Measurements from ENCODE around the gene MRPL18.

Gene MRPL18

DNA sequence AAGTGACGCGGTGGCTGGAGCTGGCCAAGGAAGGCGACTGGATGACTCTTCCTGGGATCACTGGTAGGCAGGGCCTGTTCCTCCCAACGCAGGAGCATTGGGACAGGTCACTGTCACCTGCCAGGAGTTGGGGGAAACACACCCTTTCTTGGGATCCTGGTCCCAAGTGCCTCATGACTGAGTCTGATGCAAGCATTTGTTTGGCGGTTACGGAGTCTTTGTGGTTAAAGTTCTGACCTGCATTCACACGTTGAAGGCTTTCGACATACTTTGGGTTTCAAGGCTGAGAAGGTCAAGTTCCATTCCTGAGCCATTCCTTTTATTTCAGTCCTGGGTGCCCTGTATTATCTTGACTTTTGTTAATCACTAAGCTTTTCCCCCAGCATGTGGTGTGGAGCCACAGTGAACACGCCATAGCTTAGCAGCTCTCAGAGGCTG lies 15.8 kb downstream of the MRPL18 start:
- Histone ChIP-seq H4K20me1 (ENCODE audit: insufficient read depth, low read length) (no peaks in the 10 kb centered on the region), H3K9me3 (replicated peaks; ENCODE audit: insufficient read depth, low read length) (no peaks in the 10 kb centered on the region), H3F3A (ENCODE audit: insufficient read depth, low read length) (no peaks in the 10 kb centered on the region), H3K9ac (ENCODE audit: low read length) (no peak overlapping the region), H3K4me1 (ENCODE audit: low read length) (peaks cover 11% of the 10 kb centered on the region), H3K9me2 (replicated peaks; ENCODE audit: insufficient read depth, low read length) (no peaks in the 10 kb centered on the region), H3K36me3 (replicated peaks; ENCODE audit: insufficient read depth, low read length) (no peaks in the 10 kb centered on the region), H3K4me2 (ENCODE audit: low read depth, low read length) (no peak overlapping the region), H3K27ac (ENCODE audit: low read length) (no peak overlapping the region), H2AFZ (ENCODE audit: low read length) (no peak overlapping the region), H3K27me3 (replicated peaks; ENCODE audit: insufficient read depth, low read length) (no peaks in the 10 kb centered on the region), H3K4me3 (ENCODE audit: low read length) (no peak overlapping the region), H3K79me2 (ENCODE audit: low read length) (no peaks in the 10 kb centered on the region)
- no peak for DNase-seq
- TF ChIP-seq EZH2 (optimal IDR thresholded peaks at IDR 0.05; ENCODE audit: low read depth, low read length) (no peak), EZH2phosphoT487 (IDR thresholded peaks at IDR 0.05; ENCODE audit: low read length) (no peak)
- TF ChIP-seq, protein P1, sequence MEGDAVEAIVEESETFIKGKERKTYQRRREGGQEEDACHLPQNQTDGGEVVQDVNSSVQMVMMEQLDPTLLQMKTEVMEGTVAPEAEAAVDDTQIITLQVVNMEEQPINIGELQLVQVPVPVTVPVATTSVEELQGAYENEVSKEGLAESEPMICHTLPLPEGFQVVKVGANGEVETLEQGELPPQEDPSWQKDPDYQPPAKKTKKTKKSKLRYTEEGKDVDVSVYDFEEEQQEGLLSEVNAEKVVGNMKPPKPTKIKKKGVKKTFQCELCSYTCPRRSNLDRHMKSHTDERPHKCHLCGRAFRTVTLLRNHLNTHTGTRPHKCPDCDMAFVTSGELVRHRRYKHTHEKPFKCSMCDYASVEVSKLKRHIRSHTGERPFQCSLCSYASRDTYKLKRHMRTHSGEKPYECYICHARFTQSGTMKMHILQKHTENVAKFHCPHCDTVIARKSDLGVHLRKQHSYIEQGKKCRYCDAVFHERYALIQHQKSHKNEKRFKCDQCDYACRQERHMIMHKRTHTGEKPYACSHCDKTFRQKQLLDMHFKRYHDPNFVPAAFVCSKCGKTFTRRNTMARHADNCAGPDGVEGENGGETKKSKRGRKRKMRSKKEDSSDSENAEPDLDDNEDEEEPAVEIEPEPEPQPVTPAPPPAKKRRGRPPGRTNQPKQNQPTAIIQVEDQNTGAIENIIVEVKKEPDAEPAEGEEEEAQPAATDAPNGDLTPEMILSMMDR (IDR thresholded peaks at IDR 0.05; ENCODE audit: low read length) = no peak

DNA sequence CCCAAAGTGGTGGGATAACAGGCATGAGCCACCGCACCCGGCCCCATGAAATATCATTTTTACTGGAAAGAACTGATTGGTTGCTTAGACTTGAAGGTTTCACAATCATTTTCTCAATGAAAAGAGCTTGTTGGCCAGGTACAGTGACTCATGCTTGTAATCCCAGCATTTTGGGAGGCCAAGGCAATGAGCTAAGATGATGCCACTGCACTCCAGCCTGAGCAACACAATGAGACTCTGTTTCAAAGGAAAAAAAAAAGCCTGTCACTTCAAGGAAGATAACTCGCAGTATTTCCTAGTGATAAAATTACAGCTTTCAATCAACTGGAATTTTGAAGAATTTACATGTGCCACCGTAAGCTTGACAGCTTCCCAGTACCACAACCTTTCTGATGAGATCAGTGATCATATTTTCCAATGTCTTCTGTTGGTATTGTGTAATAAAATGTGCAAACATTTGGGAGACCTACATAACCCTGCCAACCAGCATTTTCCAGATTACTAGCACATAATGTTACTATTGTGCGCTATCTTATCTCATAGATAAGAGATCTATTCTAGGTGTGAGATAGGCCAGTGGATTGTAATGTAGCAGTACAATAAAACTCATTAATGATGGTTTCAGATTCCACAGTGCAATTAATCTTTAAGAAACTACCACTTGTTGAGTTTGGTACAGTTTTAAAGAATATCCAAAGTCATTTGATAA lies 17.0 kb downstream of the MRPL18 start:
- no peaks in the 10 kb centered on the region for H3K27me3 ChIP-seq (replicated peaks; ENCODE audit: insufficient read depth, low read length)
- H3K4me3 ChIP-seq (ENCODE audit: low read length) = no peak overlapping the region
- no peaks in the 10 kb centered on the region for H3K9me2 ChIP-seq (replicated peaks; ENCODE audit: insufficient read depth, low read length)
- H2AFZ ChIP-seq (ENCODE audit: low read length) = no peak overlapping the region
- no peaks in the 10 kb centered on the region for H4K20me1 ChIP-seq (ENCODE audit: insufficient read depth, low read length)
- no peak for DNase-seq
- no peaks in the 10 kb centered on the region for H3K79me2 ChIP-seq (ENCODE audit: low read length)
- peaks cover 11% of the 10 kb centered on the region for H3K4me1 ChIP-seq (ENCODE audit: low read length)
- no peak overlapping the region for H3K4me2 ChIP-seq (ENCODE audit: low read depth, low read length)
- no peaks in the 10 kb centered on the region for H3K9me3 ChIP-seq (replicated peaks; ENCODE audit: insufficient read depth, low read length)
- no peaks in the 10 kb centered on the region for H3F3A ChIP-seq (ENCODE audit: insufficient read depth, low read length)
- no peaks in the 10 kb centered on the region for H3K36me3 ChIP-seq (replicated peaks; ENCODE audit: insufficient read depth, low read length)
- H3K27ac ChIP-seq (ENCODE audit: low read length) = no peak overlapping the region
- TF ChIP-seq EZH2 (optimal IDR thresholded peaks at IDR 0.05; ENCODE audit: low read depth, low read length) (no peak), EZH2phosphoT487 (IDR thresholded peaks at IDR 0.05; ENCODE audit: low read length) (no peak)
- TF ChIP-seq, protein P1 (IDR thresholded peaks at IDR 0.05; ENCODE audit: low read length) = no peak
- no peak overlapping the region for H3K9ac ChIP-seq (ENCODE audit: low read length)

DNA sequence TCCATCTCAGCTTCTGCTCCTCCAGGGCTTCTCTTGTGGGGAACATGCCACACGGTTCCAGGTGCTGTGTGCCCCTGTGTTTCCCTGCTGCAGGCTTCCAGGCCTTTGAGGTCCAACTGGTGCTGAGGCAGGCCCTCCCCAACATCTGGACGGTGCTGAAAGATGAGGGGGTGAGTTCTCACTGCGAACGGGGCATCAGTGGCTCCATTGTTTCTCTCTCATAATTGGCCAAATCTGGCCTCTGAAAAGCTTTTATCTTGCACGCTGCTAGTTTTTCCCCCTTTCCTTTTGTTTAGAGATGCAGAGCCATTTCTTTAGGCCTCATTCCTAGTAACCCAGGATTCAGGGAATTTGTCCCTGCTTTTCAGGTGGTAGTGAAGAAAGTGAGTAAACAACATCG lies 18.4 kb downstream of the MRPL18 start:
- Histone ChIP-seq H3K9me3 (replicated peaks; ENCODE audit: insufficient read depth, low read length) (no peaks in the 10 kb centered on the region), H3K27me3 (replicated peaks; ENCODE audit: insufficient read depth, low read length) (no peaks in the 10 kb centered on the region), H3K4me3 (ENCODE audit: low read length) (no peak overlapping the region), H3K9ac (ENCODE audit: low read length) (no peak overlapping the region), H4K20me1 (ENCODE audit: insufficient read depth, low read length) (no peaks in the 10 kb centered on the region), H2AFZ (ENCODE audit: low read length) (peak overlapping the region; percentile 48; the same call in 1 of the 2 replicates), H3K27ac (ENCODE audit: low read length) (peak overlapping the region; percentile 52; the same call in 1 of the 2 replicates), H3K79me2 (ENCODE audit: low read length) (no peaks in the 10 kb centered on the region), H3K36me3 (replicated peaks; ENCODE audit: insufficient read depth, low read length) (no peaks in the 10 kb centered on the region), H3K9me2 (replicated peaks; ENCODE audit: insufficient read depth, low read length) (no peaks in the 10 kb centered on the region), H3K4me2 (ENCODE audit: low read depth, low read length) (peak overlapping the region; percentile 37), H3K4me1 (ENCODE audit: low read length) (peaks cover 11% of the 10 kb centered on the region), H3F3A (ENCODE audit: insufficient read depth, low read length) (no peaks in the 10 kb centered on the region)
- DNase-seq = no peak
- TF ChIP-seq EZH2phosphoT487 (IDR thresholded peaks at IDR 0.05; ENCODE audit: low read length) = no peak

DNA sequence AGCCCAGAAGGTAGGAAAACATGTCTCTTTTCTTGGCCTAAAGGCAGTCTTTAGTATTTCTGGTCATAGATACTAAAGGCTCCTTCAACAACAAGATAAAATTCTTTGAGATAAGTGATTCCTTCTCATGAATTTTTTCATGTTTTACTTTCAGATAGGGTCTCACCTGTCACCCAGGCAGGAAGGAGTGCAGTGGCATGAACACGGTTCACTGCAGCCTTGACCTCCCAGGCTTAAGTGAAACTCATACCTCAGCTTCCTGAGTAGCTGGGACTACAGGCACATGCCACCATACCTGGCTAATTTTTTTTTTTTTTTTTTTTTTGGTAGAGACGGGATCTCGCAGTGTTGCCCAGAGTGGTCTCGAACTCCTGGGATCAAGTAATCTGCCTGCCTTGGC lies 18.9 kb downstream of the MRPL18 start:
- H4K20me1 ChIP-seq (ENCODE audit: insufficient read depth, low read length) = no peaks in the 10 kb centered on the region
- H3K27me3 ChIP-seq (replicated peaks; ENCODE audit: insufficient read depth, low read length) = no peaks in the 10 kb centered on the region
- H3K79me2 ChIP-seq (ENCODE audit: low read length) = no peaks in the 10 kb centered on the region
- no peaks in the 10 kb centered on the region for H3K36me3 ChIP-seq (replicated peaks; ENCODE audit: insufficient read depth, low read length)
- peak; percentile 62 for DNase-seq
- H3K4me3 ChIP-seq (ENCODE audit: low read length) = no peak overlapping the region
- H3K9me3 ChIP-seq (replicated peaks; ENCODE audit: insufficient read depth, low read length) = no peaks in the 10 kb centered on the region
- TF ChIP-seq EZH2phosphoT487 (IDR thresholded peaks at IDR 0.05; ENCODE audit: low read length) (no peak), EZH2 (optimal IDR thresholded peaks at IDR 0.05; ENCODE audit: low read depth, low read length) (no peak)
- TF ChIP-seq, protein P1 (IDR thresholded peaks at IDR 0.05; ENCODE audit: low read length) = no peak
- peak overlapping the region; percentile 52; the same call in 1 of the 2 replicates for H3K27ac ChIP-seq (ENCODE audit: low read length)
- no peaks in the 10 kb centered on the region for H3F3A ChIP-seq (ENCODE audit: insufficient read depth, low read length)
- H3K4me1 ChIP-seq (ENCODE audit: low read length) = peaks cover 11% of the 10 kb centered on the region
- H3K9me2 ChIP-seq (replicated peaks; ENCODE audit: insufficient read depth, low read length) = no peaks in the 10 kb centered on the region
- no peak overlapping the region for H3K9ac ChIP-seq (ENCODE audit: low read length)
- peak overlapping the region; percentile 37 for H3K4me2 ChIP-seq (ENCODE audit: low read depth, low read length)
- H2AFZ ChIP-seq (ENCODE audit: low read length) = peak overlapping the region; percentile 48

All from MM.1S (cell line).